ENCODE data around the gene ZNF784. TPM values are rescaled to one million over a fixed set of nuclear protein-coding genes. Genes with fewer than 3 reads are reported as not detected.

The ZNF784 gene
- total RNA-seq, 1 donor from 2014 or later = 9.7 TPM

DNA sequence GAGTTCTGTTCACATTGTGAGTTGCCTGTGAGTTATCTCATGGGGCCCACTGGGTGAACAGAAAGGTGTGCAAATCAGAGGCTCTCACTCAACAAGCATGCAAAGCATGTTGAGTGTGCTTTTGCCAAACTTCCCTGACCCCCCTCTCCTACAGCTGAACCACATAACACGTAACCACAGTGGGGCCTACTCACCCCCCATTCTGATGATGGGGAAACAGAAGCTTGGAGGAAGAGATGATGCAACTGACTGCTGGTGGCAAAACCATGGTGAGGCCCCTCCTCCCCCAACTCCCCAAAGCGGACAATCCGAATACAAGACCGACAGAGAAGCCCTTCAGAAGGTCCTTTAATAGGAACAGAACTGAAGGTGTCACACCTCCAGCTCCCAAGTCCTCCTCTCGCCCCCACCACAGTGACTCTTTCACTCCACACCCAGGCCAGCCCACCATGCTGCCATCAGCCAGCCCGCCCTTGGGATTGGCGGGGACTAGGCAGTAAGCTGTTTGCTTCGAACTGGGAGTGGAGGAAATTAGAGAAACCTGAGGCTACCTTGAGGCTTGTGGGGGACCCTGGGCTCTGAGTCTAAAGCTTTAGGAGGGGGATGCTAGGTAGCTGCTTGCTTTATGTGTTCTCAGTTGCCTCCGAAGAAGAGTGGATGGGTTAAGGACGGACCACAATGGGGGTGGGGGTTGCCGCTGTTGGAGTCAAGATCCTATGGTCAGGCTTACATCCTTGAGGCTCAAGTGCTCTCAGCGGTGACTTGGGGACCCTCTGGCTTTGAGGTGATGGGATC lies 3.8 kb downstream of the ZNF784 start:
- peaks cover 30% of the 10 kb centered on the region for H3K4me1 ChIP-seq
- ATAC-seq (no peak), DNase-seq (no peak)
- H3K27ac ChIP-seq = peak overlapping the region; percentile 31
- no peaks in the 10 kb centered on the region for H3K27me3 ChIP-seq
- TF ChIP-seq CTCF (IDR thresholded peaks at IDR 0.05) = no peak
- intact Hi-C loops (cut with DNase I) = no loop called here
- no peaks in the 10 kb centered on the region for H3K9me3 ChIP-seq
- H3K36me3 ChIP-seq = peaks cover 21% of the 10 kb centered on the region
- no peak overlapping the region for H3K4me3 ChIP-seq

DNA sequence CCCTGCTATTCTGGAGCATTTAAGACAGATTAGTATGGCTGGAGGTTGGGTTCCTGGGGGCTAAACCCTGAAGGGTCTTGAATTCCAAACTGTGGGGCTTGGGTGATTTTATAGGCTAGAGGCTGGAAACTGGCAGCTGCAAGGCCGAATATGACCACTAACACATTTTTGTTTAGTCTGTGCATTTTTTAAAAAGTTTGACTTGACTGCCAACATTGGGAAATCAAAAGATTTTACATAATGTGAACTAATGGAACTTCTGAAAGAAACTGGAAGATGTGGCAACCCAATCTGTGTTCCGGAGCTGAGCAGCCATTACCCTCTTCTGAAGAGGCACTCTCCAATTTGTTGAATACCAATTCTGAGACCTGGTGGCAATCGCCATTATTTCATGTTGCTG lies 5.1 kb downstream of the ZNF784 start:
- Histone ChIP-seq H3K4me3 (no peak overlapping the region), H3K27me3 (no peaks in the 10 kb centered on the region), H3K27ac (peak overlapping the region; percentile 49), H3K9me3 (no peaks in the 10 kb centered on the region), H3K36me3 (peaks cover 26% of the 10 kb centered on the region), H3K4me1 (peaks cover 26% of the 10 kb centered on the region)
- TF ChIP-seq CTCF (IDR thresholded peaks at IDR 0.05) = no peak
- no peak for DNase-seq
- no peak for ATAC-seq
- intact Hi-C loops (cut with DNase I) = no loop called here

GRCh38 chr19:55618426-55618825 lies 5.9 kb downstream of the ZNF784 start:
- intact Hi-C loops (cut with DNase I) = no loop called here
- no peak overlapping the region for H3K4me3 ChIP-seq
- H3K9me3 ChIP-seq = no peaks in the 10 kb centered on the region
- no peaks in the 10 kb centered on the region for H3K27me3 ChIP-seq
- ATAC-seq (no peak), DNase-seq (no peak)
- H3K27ac ChIP-seq = peak overlapping the region; percentile 49
- peaks cover 21% of the 10 kb centered on the region for H3K4me1 ChIP-seq
- H3K36me3 ChIP-seq = peaks cover 26% of the 10 kb centered on the region
- no peak for TF ChIP-seq CTCF (IDR thresholded peaks at IDR 0.05)

- Histone ChIP-seq H3K27ac (no peak overlapping the region), H3K27me3 (no peaks in the 10 kb centered on the region), H3K4me1 (peaks cover 21% of the 10 kb centered on the region), H3K9me3 (no peaks in the 10 kb centered on the region), H3K4me3 (no peak overlapping the region), H3K36me3 (peaks cover 26% of the 10 kb centered on the region)
- DNase-seq = no peak
- no peak for ATAC-seq
- TF ChIP-seq CTCF (IDR thresholded peaks at IDR 0.05) = no peak
- intact Hi-C loops (cut with DNase I) = no loop called here
Observed at GRCh38 chr19:55617426-55617825, 6.9 kb downstream of the ZNF784 start.

- TF ChIP-seq CTCF (IDR thresholded peaks at IDR 0.05) = no peak
- DNase-seq (no peak), ATAC-seq (no peak)
- Histone ChIP-seq H3K4me1 (peaks cover 30% of the 10 kb centered on the region), H3K9me3 (no peaks in the 10 kb centered on the region), H3K27ac (no peak overlapping the region), H3K27me3 (no peaks in the 10 kb centered on the region), H3K4me3 (no peak overlapping the region), H3K36me3 (peaks cover 26% of the 10 kb centered on the region)
- intact Hi-C loops (cut with DNase I) = no loop called here
Observed at GRCh38 chr19:55616395-55616875, 7.9 kb downstream of the ZNF784 start.
